ENCODE results near the gene KCNN1.

The KCNN1 gene

GRCh38 chr19:17937371-17937900, 29.5 kb upstream of the KCNN1 start:
- Histone ChIP-seq H3K36me3 (ENCODE audit: control insufficient read depth, low read depth, low read length) (no peaks in the 10 kb centered on the region), H3K9me3 (ENCODE audit: control insufficient read depth, low read depth, low read length) (no peaks in the 10 kb centered on the region), H3K4me3 (ENCODE audit: low read length) (no peak overlapping the region), H3K4me1 (ENCODE audit: control insufficient read depth, low read depth, low read length) (peaks cover 5% of the 10 kb centered on the region), H3K27me3 (ENCODE audit: control insufficient read depth, insufficient read depth, low read length) (no peaks in the 10 kb centered on the region), H3K9ac (ENCODE audit: low read length) (no peak overlapping the region), H3K27ac (ENCODE audit: low read length) (no peak overlapping the region)

DNA sequence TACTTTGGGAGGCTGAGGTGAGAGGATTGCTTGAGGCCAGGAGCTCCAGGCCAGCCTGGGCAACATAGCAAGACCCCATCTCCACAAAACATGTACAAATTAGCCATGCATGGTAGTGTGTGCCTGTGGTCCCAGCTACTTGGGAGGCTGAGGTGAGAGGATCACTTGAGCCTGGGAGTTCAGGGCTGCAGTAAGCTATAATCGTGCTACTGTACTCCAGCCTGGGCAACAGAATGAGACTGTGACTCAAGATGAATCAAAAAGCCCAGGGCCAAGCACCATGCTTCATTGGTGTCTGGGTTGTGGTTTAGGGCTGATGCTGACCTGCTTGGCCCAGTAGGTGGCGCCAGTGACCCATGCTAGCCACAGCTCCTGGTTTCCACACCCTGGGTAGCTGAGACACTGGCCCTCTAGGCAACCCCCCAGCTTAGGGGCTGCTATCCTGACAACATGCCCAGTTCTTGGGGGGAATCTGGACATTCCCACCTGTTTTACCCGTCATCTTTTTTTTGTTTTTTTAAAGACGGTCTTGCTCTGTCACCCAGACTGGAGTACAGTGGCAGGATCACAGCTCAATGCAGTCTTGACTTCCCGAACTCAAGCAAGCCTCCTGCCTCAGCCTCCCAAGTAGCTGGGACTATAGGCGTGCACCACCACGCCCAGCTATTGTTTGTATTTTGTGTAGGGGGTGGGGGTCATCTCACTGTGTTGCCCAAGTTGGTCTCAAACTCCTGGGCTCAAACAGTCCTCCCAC, 28.6 kb upstream of the KCNN1 start:
- Histone ChIP-seq H3K4me3 (ENCODE audit: low read length) (no peak overlapping the region), H3K9ac (ENCODE audit: low read length) (no peak overlapping the region), H3K4me1 (ENCODE audit: control insufficient read depth, low read depth, low read length) (peaks cover 5% of the 10 kb centered on the region), H3K27ac (ENCODE audit: low read length) (no peak overlapping the region), H3K9me3 (ENCODE audit: control insufficient read depth, low read depth, low read length) (no peaks in the 10 kb centered on the region), H3K36me3 (ENCODE audit: control insufficient read depth, low read depth, low read length) (no peaks in the 10 kb centered on the region), H3K27me3 (ENCODE audit: control insufficient read depth, insufficient read depth, low read length) (no peaks in the 10 kb centered on the region)

GRCh38 chr19:17942181-17942580, 24.7 kb upstream of the KCNN1 start:
- Histone ChIP-seq H3K27me3 (ENCODE audit: control insufficient read depth, insufficient read depth, low read length) (no peaks in the 10 kb centered on the region), H3K4me3 (ENCODE audit: low read length) (no peak overlapping the region), H3K4me1 (ENCODE audit: control insufficient read depth, low read depth, low read length) (no peaks in the 10 kb centered on the region), H3K9me3 (ENCODE audit: control insufficient read depth, low read depth, low read length) (no peaks in the 10 kb centered on the region), H3K9ac (ENCODE audit: low read length) (no peak overlapping the region), H3K36me3 (ENCODE audit: control insufficient read depth, low read depth, low read length) (no peaks in the 10 kb centered on the region), H3K27ac (ENCODE audit: low read length) (no peak overlapping the region)

DNA sequence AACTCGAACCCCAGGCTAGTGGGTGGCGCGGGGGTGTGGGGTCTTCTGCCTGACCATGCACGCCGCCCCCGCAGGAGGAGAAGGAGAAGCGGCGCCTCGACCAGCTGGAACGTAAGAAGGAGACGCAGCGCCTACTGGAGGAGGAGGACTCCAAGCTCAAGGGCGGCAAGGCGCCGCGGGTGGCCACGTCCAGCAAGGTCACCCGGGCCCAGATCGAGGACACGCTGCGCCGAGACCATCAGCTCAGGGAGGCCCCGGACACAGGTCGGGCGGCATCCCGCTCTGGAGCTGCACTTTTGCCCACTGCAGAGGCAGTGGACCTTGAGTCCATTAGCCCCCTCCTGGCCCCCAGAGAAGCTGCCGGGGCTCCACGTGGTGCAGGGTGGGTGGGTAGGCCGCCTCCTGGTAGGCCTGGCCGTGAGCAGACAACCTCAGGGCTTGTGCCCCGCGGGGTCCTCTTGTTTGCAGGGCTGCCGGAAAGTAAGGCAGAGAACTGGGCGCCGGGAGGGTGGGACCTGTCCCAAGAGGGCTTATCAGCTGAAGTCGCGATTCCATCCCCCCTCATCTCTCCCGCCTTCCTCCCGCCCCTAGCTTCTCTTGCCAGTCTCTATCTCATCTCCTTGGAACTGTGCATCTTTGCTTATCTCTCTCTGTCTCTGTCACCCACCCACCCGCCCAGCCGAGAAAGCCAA, 24.2 kb upstream of the KCNN1 start:
- Histone ChIP-seq H3K9ac (ENCODE audit: low read length) (no peak overlapping the region), H3K27me3 (ENCODE audit: control insufficient read depth, insufficient read depth, low read length) (no peaks in the 10 kb centered on the region), H3K4me1 (ENCODE audit: control insufficient read depth, low read depth, low read length) (no peaks in the 10 kb centered on the region), H3K27ac (ENCODE audit: low read length) (no peak overlapping the region), H3K4me3 (ENCODE audit: low read length) (no peak overlapping the region), H3K9me3 (ENCODE audit: control insufficient read depth, low read depth, low read length) (no peaks in the 10 kb centered on the region), H3K36me3 (ENCODE audit: control insufficient read depth, low read depth, low read length) (no peaks in the 10 kb centered on the region)

- Histone ChIP-seq H3K27me3 (ENCODE audit: control insufficient read depth, insufficient read depth, low read length) (no peaks in the 10 kb centered on the region), H3K4me1 (ENCODE audit: control insufficient read depth, low read depth, low read length) (no peaks in the 10 kb centered on the region), H3K27ac (ENCODE audit: low read length) (no peak overlapping the region), H3K9me3 (ENCODE audit: control insufficient read depth, low read depth, low read length) (no peaks in the 10 kb centered on the region), H3K4me3 (ENCODE audit: low read length) (no peak overlapping the region), H3K36me3 (ENCODE audit: control insufficient read depth, low read depth, low read length) (no peaks in the 10 kb centered on the region), H3K9ac (ENCODE audit: low read length) (no peak overlapping the region)
Measured at GRCh38 chr19:17943274-17944221, 23.4 kb upstream of the KCNN1 start.

DNA sequence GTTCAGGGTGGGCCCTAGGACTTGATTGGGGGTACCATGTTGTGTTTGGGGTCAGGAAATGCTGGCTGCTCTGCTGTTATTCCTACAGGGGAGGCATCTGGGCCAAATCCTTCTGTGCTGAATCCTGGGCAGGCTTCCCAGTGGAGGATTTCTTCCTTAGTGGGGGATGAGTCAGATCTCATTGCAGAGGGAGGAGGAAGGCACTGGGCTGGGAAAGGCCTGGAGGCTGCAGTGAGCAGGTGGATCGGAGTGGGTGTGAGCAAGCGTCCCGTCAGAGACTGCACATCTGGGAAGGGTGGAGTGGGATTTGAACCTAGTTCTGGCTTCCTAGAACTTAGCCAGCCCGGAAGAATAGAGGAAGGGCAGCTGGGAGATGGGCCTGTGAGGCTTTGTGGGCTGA, 22.6 kb upstream of the KCNN1 start:
- Histone ChIP-seq H3K9me3 (ENCODE audit: control insufficient read depth, low read depth, low read length) (no peaks in the 10 kb centered on the region), H3K27me3 (ENCODE audit: control insufficient read depth, insufficient read depth, low read length) (peaks cover 7% of the 10 kb centered on the region), H3K36me3 (ENCODE audit: control insufficient read depth, low read depth, low read length) (no peaks in the 10 kb centered on the region), H3K4me3 (ENCODE audit: low read length) (no peak overlapping the region), H3K9ac (ENCODE audit: low read length) (no peak overlapping the region), H3K27ac (ENCODE audit: low read length) (no peak overlapping the region), H3K4me1 (ENCODE audit: control insufficient read depth, low read depth, low read length) (peaks cover 7% of the 10 kb centered on the region)

GRCh38 chr19:17946965-17947784, 19.7 kb upstream of the KCNN1 start:
- Histone ChIP-seq H3K27ac (ENCODE audit: low read length) (peak overlapping the region; percentile 96), H3K4me1 (ENCODE audit: control insufficient read depth, low read depth, low read length) (peaks cover 20% of the 10 kb centered on the region), H3K4me3 (ENCODE audit: low read length) (peak overlapping the region; percentile 74), H3K9me3 (ENCODE audit: control insufficient read depth, low read depth, low read length) (no peaks in the 10 kb centered on the region), H3K9ac (ENCODE audit: low read length) (peak overlapping the region; percentile 84), H3K36me3 (ENCODE audit: control insufficient read depth, low read depth, low read length) (no peaks in the 10 kb centered on the region), H3K27me3 (ENCODE audit: control insufficient read depth, insufficient read depth, low read length) (peaks cover 36% of the 10 kb centered on the region)

- Histone ChIP-seq H3K27ac (ENCODE audit: low read length) (no peak overlapping the region), H3K36me3 (ENCODE audit: control insufficient read depth, low read depth, low read length) (no peaks in the 10 kb centered on the region), H3K27me3 (ENCODE audit: control insufficient read depth, insufficient read depth, low read length) (peaks cover 44% of the 10 kb centered on the region), H3K9ac (ENCODE audit: low read length) (peak overlapping the region; percentile 84), H3K4me1 (ENCODE audit: control insufficient read depth, low read depth, low read length) (peaks cover 21% of the 10 kb centered on the region), H3K9me3 (ENCODE audit: control insufficient read depth, low read depth, low read length) (no peaks in the 10 kb centered on the region), H3K4me3 (ENCODE audit: low read length) (peak overlapping the region; percentile 66)
Measured at GRCh38 chr19:17947815-17948513, 18.9 kb upstream of the KCNN1 start.

DNA sequence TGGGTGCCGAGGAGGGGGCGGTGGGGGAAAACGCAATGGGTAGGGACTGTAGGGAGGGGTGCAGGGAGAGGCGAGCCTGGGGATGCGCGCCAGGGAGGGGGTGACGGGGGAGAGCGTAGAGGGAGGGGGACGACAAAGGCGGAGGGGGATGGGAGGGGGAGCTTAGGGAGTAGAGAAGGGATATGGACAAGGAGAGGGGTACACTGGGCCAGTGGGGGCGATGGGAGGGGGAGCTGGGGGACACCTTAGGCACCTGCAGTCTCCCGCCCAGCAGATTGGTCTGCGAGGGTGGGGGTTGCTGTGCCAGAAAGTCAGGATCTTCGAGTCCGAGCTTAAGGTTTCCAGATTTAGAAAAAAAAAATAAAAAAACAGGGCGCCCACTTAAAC, 18.4 kb upstream of the KCNN1 start:
- H3K9ac ChIP-seq (ENCODE audit: low read length) = peak overlapping the region; percentile 52
- no peaks in the 10 kb centered on the region for H3K9me3 ChIP-seq (ENCODE audit: control insufficient read depth, low read depth, low read length)
- H3K4me3 ChIP-seq (ENCODE audit: low read length) = peak overlapping the region; percentile 66
- H3K27me3 ChIP-seq (ENCODE audit: control insufficient read depth, insufficient read depth, low read length) = peaks cover 49% of the 10 kb centered on the region
- peaks cover 26% of the 10 kb centered on the region for H3K4me1 ChIP-seq (ENCODE audit: control insufficient read depth, low read depth, low read length)
- no peak overlapping the region for H3K27ac ChIP-seq (ENCODE audit: low read length)
- no peaks in the 10 kb centered on the region for H3K36me3 ChIP-seq (ENCODE audit: control insufficient read depth, low read depth, low read length)
